Caki2 (cell line): Measurements from ENCODE around the gene PCBP3. TPM values are rescaled to one million over a fixed set of nuclear protein-coding genes. Genes with fewer than 3 reads are reported as not detected.
"Not testable (repeated sequence)": the region's sequence is repeated elsewhere in the genome, so short reads cannot be mapped to it uniquely, and the experiment has no call there.

ENCODE experiments used
- DNase-seq: peaks from one replicate; pipeline ENCODE4 v3.0.0-alpha.2; 2015; ENCODE audit warnings: low read depth
- in situ Hi-C: cut with HindIII; loops from 2 replicates; pipeline ENCODE4 v1.10.0; 2016; ENCODE audit warnings: low sequenced_read_pairs, low pct_unique_long_range_greater_than_20kb, mixed read lengths
- total RNA-seq: library from RNA; depleted of rRNA; stranded (reverse); fragments of >200 nt; shearing (Covaris generic); gene quantifications from 2 replicates; pipeline ENCODE4 v1.2.3, GENCODE V29; 2014; ENCODE audit warnings: low replicate concordance

The PCBP3 gene
- total RNA-seq, 1 experiment from 2014 or later: not detected

GRCh38 chr21:45611296-45611695, 32.2 kb upstream of the PCBP3 start:
- DNase-seq: no peak
- in situ Hi-C loops: no loop called here

- no peak for DNase-seq
- in situ Hi-C loops: no loop called here
Observed at GRCh38 chr21:45611939-45612664, 31.4 kb upstream of the PCBP3 start.

- in situ Hi-C loops, DNase-seq: not testable (repeated sequence)
Observed at GRCh38 chr21:45612665-45613019, 30.9 kb upstream of the PCBP3 start.

GRCh38 chr21:45613396-45613795, 30.1 kb upstream of the PCBP3 start:
- in situ Hi-C loops: no loop called here
- no peak for DNase-seq

GRCh38 chr21:45613881-45614280, 29.6 kb upstream of the PCBP3 start:
- in situ Hi-C loops: no loop called here
- DNase-seq: no peak

GRCh38 chr21:45615145-45615711, 28.3 kb upstream of the PCBP3 start:
- in situ Hi-C loops: no loop called here
- DNase-seq: no peak

- in situ Hi-C loops: no loop called here
- no peak for DNase-seq
Observed at GRCh38 chr21:45617021-45617921, 26.3 kb upstream of the PCBP3 start.

GRCh38 chr21:45618287-45618686, 25.2 kb upstream of the PCBP3 start:
- in situ Hi-C loops: no loop called here

GRCh38 chr21:45618846-45619485, 24.6 kb upstream of the PCBP3 start:
- no peak for DNase-seq
- in situ Hi-C loops: no loop called here

More at GRCh38 chr21:45618287-45618686, 25.2 kb upstream of the PCBP3 start:
- no peak for DNase-seq

GRCh38 chr21:45620201-45620923, 23.2 kb upstream of the PCBP3 start:
- in situ Hi-C loops: no loop called here
- DNase-seq: no peak

- DNase-seq, in situ Hi-C loops: not testable (repeated sequence)
Observed at GRCh38 chr21:45621435-45622331, 21.8 kb upstream of the PCBP3 start.

- DNase-seq: no peak
- in situ Hi-C loops: no loop called here
Observed at GRCh38 chr21:45622416-45623097, 21.0 kb upstream of the PCBP3 start.

- in situ Hi-C loops: no loop called here
- no peak for DNase-seq
Observed at GRCh38 chr21:45623436-45623835, 20.1 kb upstream of the PCBP3 start.

GRCh38 chr21:45626127-45626526, 17.4 kb upstream of the PCBP3 start:
- in situ Hi-C loops: not testable (repeated sequence)

GRCh38 chr21:45629046-45629981, 14.2 kb upstream of the PCBP3 start:
- no peak for DNase-seq
- in situ Hi-C loops: no loop called here

More at GRCh38 chr21:45626127-45626526, 17.4 kb upstream of the PCBP3 start:
- not testable (repeated sequence) for DNase-seq
